Tongue (tissue), 2 donors: ENCODE measurements around the gene TUBB2B. TPM values are rescaled to one million over a fixed set of nuclear protein-coding genes. Genes with fewer than 3 reads are reported as not detected.
"Not testable (repeated sequence)": the region's sequence is repeated elsewhere in the genome, so short reads cannot be mapped to it uniquely, and the experiment has no call there.

Experiments used
- DNase-seq: peaks from one replicate; pipeline ENCODE4 v3.0.0-alpha.2; 2015
- total RNA-seq: library from RNA; depleted of rRNA; stranded (reverse); fragments of >200 nt; gene quantifications from one replicate; pipeline ENCODE4 v1.2.3, GENCODE V29; 2014

The TUBB2B gene
- total RNA-seq, 1 donor from 2014 or later, result 87.5 TPM

DNA sequence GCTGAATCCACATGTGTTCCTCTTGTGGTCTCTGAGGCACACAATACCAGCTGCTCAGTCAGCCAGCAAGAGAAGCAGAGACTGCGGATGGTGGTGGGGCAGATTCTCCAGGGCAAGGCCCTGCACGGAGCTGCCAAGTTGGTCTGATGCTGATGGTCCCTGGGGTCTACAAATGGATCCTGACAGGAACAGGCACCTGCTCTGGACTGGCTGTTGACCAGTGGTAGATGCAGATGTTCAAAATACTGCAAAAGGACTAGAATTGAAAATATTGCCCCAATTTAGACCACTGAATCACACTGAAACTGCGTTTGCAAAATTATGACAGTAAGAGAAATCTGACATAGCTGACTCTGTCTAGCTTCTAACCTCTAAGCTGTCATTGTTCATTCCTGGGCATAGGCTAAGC lies 40.5 kb downstream of the TUBB2B start:
- no peak for DNase-seq

DNA sequence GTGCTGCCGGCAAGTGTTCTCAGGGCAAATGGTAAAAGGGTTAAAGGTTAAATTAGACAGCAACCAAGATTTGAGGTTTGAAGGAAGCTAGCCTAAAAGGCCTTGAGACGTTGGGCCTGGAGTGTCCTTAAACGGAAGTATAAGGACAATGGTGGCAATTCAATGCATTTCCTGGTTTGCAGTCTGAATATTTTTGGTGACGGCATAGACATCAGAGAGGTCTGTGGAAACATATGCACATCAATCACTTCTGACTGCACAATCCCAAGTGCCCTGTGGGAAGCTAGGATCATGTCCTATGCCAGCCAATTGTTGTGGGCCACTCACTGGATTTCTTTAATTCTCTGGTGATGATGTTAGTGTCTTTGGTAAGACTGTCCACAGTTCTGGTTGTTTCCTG lies 44.4 kb downstream of the TUBB2B start:
- no peak for DNase-seq

DNA sequence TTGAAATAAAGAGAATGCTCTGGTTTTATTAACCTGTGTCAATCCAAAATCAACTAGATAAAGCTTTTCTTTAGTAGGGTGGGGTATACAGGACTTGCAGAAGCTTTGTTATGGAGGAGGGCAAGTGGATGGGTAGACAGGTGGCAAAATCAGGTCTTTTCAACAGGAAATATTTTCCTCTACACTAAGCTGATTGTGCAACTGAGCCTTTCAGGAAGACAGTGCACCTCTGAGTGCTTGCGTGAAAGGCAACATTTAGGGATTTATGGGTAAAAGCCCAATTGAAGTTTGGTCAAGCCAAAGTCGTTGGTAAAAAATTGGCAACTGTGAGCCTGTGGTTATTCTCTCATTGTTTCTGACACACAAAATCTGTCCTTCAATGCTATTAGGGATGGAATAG lies 46.3 kb downstream of the TUBB2B start:
- DNase-seq, result no peak

DNA sequence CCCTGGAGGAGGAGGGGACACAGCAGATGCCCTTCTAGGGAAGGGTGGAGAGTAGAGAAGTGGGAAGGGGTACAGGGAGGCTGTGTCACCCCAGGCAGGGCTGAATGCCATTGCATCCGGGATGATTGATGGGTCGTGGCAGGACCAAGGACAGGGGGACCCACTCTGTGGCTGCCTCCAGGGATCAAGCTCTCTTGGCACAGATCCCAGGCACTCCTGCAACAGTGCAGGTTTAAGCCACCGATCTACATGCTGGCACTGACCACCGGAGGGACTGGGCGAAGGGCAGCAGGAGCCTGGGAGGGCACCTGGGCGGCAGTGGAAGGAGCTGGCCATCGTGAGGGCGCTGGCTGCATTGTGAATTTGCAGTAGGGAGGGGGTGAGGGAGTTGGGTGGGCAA lies 47.5 kb downstream of the TUBB2B start:
- DNase-seq, result not testable (repeated sequence)

DNA sequence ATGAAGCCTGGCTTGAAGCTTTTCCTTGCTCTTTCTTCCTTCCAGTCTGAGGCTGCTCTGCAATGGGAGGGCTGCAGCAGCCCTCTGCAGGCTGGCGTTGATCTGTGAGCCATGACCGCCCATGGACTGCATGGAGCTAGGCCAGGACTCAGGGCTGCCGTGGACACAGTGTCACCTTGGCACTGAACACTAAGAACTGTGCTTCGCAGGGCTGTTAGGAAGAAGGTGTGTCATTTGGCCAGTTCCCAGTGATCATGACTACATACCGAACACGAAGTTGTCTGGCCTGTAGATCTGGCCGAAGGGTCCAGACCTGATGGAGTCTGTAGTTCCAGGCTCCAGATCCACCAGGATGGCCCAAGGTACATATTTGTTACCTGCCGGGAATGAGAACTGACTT lies 48.8 kb downstream of the TUBB2B start:
- not testable (repeated sequence) for DNase-seq

DNA sequence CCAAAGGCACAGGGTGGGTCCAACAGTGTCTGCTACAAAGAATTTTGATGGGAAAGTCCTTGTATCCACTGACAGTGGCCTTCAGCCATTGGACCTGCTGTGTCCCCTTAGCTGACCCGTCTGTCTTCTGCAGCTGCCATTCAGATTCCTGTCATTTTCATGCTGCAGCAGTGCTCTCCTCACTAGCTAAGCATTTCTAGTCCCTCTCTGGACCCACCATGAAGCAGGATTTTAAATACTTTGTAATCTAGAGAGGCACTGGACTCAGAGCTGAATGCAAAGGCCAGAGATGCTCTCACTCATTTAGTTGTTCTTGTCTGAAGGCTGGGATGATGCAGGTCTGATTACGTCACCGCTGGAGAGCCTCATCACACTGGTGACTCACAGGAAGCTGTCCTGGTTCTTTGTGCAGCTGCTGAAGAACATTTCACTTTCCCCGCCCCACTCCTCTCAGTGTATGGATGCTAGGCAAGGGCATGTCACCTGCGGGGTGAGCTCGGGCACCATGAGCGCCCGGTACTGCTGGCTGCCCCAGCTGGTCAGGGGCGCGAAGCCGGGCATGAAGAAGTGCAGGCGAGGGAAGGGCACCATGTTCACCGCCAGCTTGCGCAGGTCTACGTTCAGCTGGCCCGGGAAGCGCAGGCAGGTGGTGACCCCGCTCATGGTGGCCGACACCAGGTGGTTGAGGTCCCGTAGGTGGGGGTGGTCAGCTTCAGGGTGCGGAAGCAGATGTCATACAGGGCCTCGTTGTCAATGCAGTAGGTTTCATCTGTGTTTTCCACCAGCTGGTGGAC lies 50.7 kb downstream of the TUBB2B start:
- peak; percentile 55 for DNase-seq

DNA sequence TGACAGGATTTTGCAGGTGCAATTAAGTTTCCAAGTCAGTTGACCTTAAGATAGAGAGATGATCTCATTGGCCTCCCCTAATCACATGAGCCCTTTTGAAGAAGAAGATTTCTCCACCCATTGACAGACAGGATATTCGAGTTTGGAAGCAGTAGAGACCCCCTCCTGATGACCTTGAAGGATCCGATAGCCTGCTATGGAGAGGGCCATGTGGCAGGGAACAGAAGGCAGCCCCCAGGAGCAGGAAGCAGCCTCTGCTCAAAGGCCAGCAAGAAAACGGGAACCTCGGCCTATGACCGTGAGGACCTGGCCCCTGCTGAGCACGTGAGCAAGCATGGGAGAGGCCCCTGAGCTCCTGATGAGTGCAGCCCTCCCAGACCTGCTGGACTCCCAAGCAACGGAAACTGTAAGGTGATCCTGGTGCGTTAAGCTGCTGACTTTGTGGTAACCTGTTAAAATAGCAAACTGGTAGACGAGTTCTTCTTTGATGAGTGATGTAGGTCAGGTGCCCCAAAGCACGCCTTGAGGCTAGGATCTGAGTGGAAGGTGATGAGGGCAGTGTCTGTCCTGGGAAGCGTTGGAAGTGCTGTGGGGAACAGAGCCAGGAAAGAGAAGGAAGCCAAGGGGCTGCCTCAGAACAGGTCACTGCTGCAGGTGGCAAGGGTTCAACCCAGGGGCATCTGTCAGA lies 51.6 kb downstream of the TUBB2B start:
- no peak for DNase-seq

Other genes with a start within 250 kb of the TUBB2B start
- gene NQO2, start 227.8 kb downstream of the TUBB2B start, total RNA-seq, result 7.1 TPM
- gene RIPK1, start 159.2 kb downstream of the TUBB2B start, total RNA-seq, result 17.8 TPM
- gene BPHL, start 108.9 kb downstream of the TUBB2B start, total RNA-seq, result 25.0 TPM
- 106 TPM for gene TUBB2A, start 70.1 kb downstream of the TUBB2B start, total RNA-seq
- 11.9 TPM for gene PSMG4, start 31.3 kb upstream of the TUBB2B start, total RNA-seq
- 13.7 TPM for gene SLC22A23, start 229.4 kb upstream of the TUBB2B start, total RNA-seq